ENCODE measurements around the gene HRH1.

- TF ChIP-seq CTCF (IDR thresholded peaks at IDR 0.05; ENCODE audit: insufficient read depth, low read length, poor library complexity, severe bottlenecking) = no peak
- TF ChIP-seq EZH2phosphoT487 (conservative IDR thresholded peaks at IDR 0.05; ENCODE audit: low read length) = no peak
Observed at GRCh38 chr3:11273891-11274291, 119.6 kb downstream of the HRH1 start.
